ENCODE results near the gene PIGC. TPM values are rescaled to one million over a fixed set of nuclear protein-coding genes. Genes with fewer than 3 reads are reported as not detected.

The PIGC gene
- total RNA-seq, 2 experiments from 2014 or later, result 23.7 to 27.1 TPM

- no peaks in the 10 kb centered on the region for H3K9me3 Mint-ChIP-seq
Observed at GRCh38 chr1:172477741-172478140, 33.9 kb upstream of the PIGC start.

GRCh38 chr1:172477216-172477615 lies 33.3 kb upstream of the PIGC start:
- ChIA-PET POLR2A (no interaction called here), CTCF (no interaction called here)
- H3K36me3 Mint-ChIP-seq (ENCODE audit: low read depth), result no peaks in the 10 kb centered on the region
- no peaks in the 10 kb centered on the region for H3K9me3 Mint-ChIP-seq
- intact Hi-C loops (cut with DNase I, micrococcal nuclease), result no loop called here
- H3K27me3 ChIP-seq (ENCODE audit: control insufficient read depth in 1 of 2, insufficient read depth in 2 of 2, low read length in 2 of 2), result no peaks in the 10 kb centered on the region
- ATAC-seq (ENCODE audit: poor library complexity) (no peak), DNase-seq (no peak)
- TF ChIP-seq CTCF (IDR thresholded peaks at IDR 0.05), result no peak
- H3K27me3 Mint-ChIP-seq, result peaks cover 6% of the 10 kb centered on the region
- no peak overlapping the region for H3K4me3 Mint-ChIP-seq
- no peak overlapping the region for H3K4me3 ChIP-seq (ENCODE audit: low read length)
- peaks cover 8% of the 10 kb centered on the region for H3K4me1 Mint-ChIP-seq (ENCODE audit: low read depth)
- peaks cover 3% of the 10 kb centered on the region for H3K4me1 ChIP-seq (ENCODE audit: insufficient read depth, low read length)
- no peaks in the 10 kb centered on the region for H3K36me3 ChIP-seq (ENCODE audit: insufficient read depth, low read length)
- H3K27ac ChIP-seq (ENCODE audit: low read depth in 1 of 2, low read length in 2 of 2), result no peak overlapping the region
- no peak overlapping the region for H3K27ac Mint-ChIP-seq
- no peaks in the 10 kb centered on the region for H3K9me3 ChIP-seq (ENCODE audit: control insufficient read depth in 1 of 2, insufficient read depth in 1 of 2, low read length in 2 of 2)

More at GRCh38 chr1:172477741-172478140, 33.9 kb upstream of the PIGC start:
- Histone ChIP-seq H3K4me3 (ENCODE audit: low read length) (no peak overlapping the region), H3K36me3 (ENCODE audit: insufficient read depth, low read length) (no peaks in the 10 kb centered on the region), H3K27me3 (ENCODE audit: control insufficient read depth in 1 of 2, insufficient read depth in 2 of 2, low read length in 2 of 2) (no peaks in the 10 kb centered on the region), H3K9me3 (ENCODE audit: control insufficient read depth in 1 of 2, insufficient read depth in 1 of 2, low read length in 2 of 2) (no peaks in the 10 kb centered on the region), H3K4me1 (ENCODE audit: insufficient read depth, low read length) (peaks cover 3% of the 10 kb centered on the region), H3K27ac (ENCODE audit: low read depth in 1 of 2, low read length in 2 of 2) (no peak overlapping the region)
- intact Hi-C loops (cut with DNase I, micrococcal nuclease), result no loop called here
- CTCF ChIA-PET, result no interaction called here
- POLR2A ChIA-PET, result no interaction called here
- H3K27me3 Mint-ChIP-seq, result peaks cover 6% of the 10 kb centered on the region
- no peak for TF ChIP-seq CTCF (IDR thresholded peaks at IDR 0.05)
- ATAC-seq (ENCODE audit: poor library complexity) (no peak), DNase-seq (no peak)
- peaks cover 8% of the 10 kb centered on the region for H3K4me1 Mint-ChIP-seq (ENCODE audit: low read depth)
- no peak overlapping the region for H3K4me3 Mint-ChIP-seq
- H3K27ac Mint-ChIP-seq, result no peak overlapping the region
- H3K36me3 Mint-ChIP-seq (ENCODE audit: low read depth), result no peaks in the 10 kb centered on the region

- CTCF ChIA-PET, result no interaction called here
- ATAC-seq (ENCODE audit: poor library complexity) (no peak), DNase-seq (no peak)
- no peak for TF ChIP-seq CTCF (IDR thresholded peaks at IDR 0.05)
- H3K4me3 Mint-ChIP-seq, result no peak overlapping the region
- intact Hi-C loops (cut with DNase I, micrococcal nuclease), result no loop called here
- Histone ChIP-seq H3K4me1 (ENCODE audit: insufficient read depth, low read length) (peaks cover 3% of the 10 kb centered on the region), H3K4me3 (ENCODE audit: low read length) (no peak overlapping the region), H3K27ac (ENCODE audit: low read depth in 1 of 2, low read length in 2 of 2) (no peak overlapping the region), H3K9me3 (ENCODE audit: control insufficient read depth in 1 of 2, insufficient read depth in 1 of 2, low read length in 2 of 2) (no peaks in the 10 kb centered on the region), H3K27me3 (ENCODE audit: control insufficient read depth in 1 of 2, insufficient read depth in 2 of 2, low read length in 2 of 2) (no peaks in the 10 kb centered on the region), H3K36me3 (ENCODE audit: insufficient read depth, low read length) (no peaks in the 10 kb centered on the region)
- no peak overlapping the region for H3K27ac Mint-ChIP-seq
- H3K27me3 Mint-ChIP-seq, result peaks cover 6% of the 10 kb centered on the region
- peaks cover 8% of the 10 kb centered on the region for H3K4me1 Mint-ChIP-seq (ENCODE audit: low read depth)
- no peaks in the 10 kb centered on the region for H3K36me3 Mint-ChIP-seq (ENCODE audit: low read depth)
- H3K9me3 Mint-ChIP-seq, result no peaks in the 10 kb centered on the region
- POLR2A ChIA-PET, result no interaction called here
Observed at GRCh38 chr1:172476218-172476811, 32.4 kb upstream of the PIGC start.

All from CD4-positive, alpha-beta T cell (primary cell).